Measurements from ENCODE around the gene WDR90. TPM values are rescaled to one million over a fixed set of nuclear protein-coding genes. Genes with fewer than 3 reads are reported as not detected.
A peak's percentile ranks its signal among the peaks of the same experiment; 100 is the strongest.

Gene WDR90
- total RNA-seq, 4 donors from 2014 or later: 29.8 to 154 (median 73.6) TPM

DNA sequence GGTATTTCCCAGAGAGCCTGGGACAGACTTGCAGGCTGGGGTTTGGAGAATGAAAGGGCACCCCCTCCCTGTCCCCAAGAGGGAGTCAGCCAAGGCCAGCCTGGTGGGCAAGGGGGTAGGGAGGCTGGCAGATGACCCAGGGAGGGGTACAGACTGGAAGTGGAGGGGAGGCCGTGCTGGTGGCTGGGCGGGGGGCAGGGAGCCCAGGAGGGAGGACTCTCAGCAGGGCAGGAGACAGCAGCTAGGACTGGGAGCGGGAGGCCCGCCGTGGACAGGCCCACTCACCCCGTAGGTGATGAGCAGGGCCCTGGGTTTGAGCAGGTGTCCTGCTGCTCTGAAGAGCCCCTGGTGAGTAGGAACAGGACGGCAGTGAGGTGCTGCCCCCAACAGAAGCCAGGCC is 14.2 kb upstream of the WDR90 start:
- DNase-seq: no peak
- no peak overlapping the region for H3K27ac ChIP-seq
- TF ChIP-seq, protein P1, sequence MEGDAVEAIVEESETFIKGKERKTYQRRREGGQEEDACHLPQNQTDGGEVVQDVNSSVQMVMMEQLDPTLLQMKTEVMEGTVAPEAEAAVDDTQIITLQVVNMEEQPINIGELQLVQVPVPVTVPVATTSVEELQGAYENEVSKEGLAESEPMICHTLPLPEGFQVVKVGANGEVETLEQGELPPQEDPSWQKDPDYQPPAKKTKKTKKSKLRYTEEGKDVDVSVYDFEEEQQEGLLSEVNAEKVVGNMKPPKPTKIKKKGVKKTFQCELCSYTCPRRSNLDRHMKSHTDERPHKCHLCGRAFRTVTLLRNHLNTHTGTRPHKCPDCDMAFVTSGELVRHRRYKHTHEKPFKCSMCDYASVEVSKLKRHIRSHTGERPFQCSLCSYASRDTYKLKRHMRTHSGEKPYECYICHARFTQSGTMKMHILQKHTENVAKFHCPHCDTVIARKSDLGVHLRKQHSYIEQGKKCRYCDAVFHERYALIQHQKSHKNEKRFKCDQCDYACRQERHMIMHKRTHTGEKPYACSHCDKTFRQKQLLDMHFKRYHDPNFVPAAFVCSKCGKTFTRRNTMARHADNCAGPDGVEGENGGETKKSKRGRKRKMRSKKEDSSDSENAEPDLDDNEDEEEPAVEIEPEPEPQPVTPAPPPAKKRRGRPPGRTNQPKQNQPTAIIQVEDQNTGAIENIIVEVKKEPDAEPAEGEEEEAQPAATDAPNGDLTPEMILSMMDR (IDR thresholded peaks at IDR 0.05): no peak
- TF ChIP-seq POLR2A (IDR thresholded peaks at IDR 0.05): no peak
- H3K27me3 ChIP-seq: no peaks in the 10 kb centered on the region
- H3K4me3 ChIP-seq: peak overlapping the region in 2 of 4 donors; percentile 60 to 95
- H3K9me3 ChIP-seq: no peaks in the 10 kb centered on the region
- H3K36me3 ChIP-seq: peaks cover 0 to 13% (median 0%) of the 10 kb centered on the region in 3 donors
- peaks cover 0 to 31% (median 16%) of the 10 kb centered on the region in 4 donors for H3K4me1 ChIP-seq

GRCh38 chr16:635573-636205 is 13.5 kb upstream of the WDR90 start:
- DNase-seq: no peak
- H3K27me3 ChIP-seq: no peaks in the 10 kb centered on the region
- peaks cover 0 to 13% (median 0%) of the 10 kb centered on the region in 3 donors for H3K36me3 ChIP-seq
- peak overlapping the region; percentile 60 to 96 (median 88) for H3K4me3 ChIP-seq
- H3K27ac ChIP-seq: peak overlapping the region; percentile 87 to 98 (median 92)
- H3K4me1 ChIP-seq: peaks cover 0 to 25% (median 15%) of the 10 kb centered on the region in 4 donors
- no peaks in the 10 kb centered on the region for H3K9me3 ChIP-seq
- no peak for TF ChIP-seq POLR2A (IDR thresholded peaks at IDR 0.05)
- TF ChIP-seq, protein P1 (IDR thresholded peaks at IDR 0.05): no peak

DNA sequence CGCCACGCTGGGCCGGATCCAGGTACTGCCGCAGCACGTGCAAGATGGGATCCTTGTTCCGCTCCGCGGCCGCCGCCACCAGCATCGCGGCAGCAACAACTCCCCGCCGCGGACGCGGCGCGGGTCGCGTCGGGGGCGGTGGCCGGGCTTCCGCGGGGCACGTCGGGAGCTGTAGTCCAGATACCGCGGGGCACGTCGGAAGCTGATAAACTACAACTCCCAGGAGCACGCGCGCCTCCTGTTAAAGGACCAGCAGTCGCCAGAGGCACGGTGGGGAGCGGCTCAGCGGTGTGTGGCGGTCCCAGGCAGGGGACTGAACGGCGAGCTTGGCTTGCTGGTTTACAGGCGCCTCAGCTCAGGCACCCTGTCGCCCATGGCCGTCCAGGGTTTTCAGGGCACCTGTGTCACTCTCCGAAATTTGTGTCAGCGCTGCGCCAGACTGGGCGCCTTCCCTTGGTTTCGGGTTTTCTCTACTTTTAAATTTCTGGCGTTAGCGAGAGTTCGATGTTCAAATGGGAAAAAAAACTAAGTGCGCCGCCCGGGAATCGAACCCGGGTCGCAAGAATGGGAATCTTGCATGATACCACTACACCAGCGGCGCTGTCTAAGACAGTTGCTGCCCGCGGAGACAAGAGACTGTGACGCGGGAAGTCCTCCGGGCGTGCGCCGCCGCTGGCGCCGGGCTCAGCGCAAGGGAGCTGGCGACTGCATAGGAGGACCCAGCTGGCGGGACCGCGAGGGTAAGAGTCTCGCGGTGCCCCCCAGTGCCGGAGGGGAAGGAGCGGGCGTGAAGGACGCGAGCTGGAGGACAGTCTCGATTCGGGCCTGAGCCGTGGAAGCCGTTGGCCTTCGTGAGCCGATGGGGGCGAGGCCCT is 12.7 kb upstream of the WDR90 start, which contains the start of gene METTL26:
Gene METTL26, minus strand, starts transcription at position 100 of the 875 bp plus-strand sequence. Its CDS starts 15 bp downstream, at position 85.
- Histone ChIP-seq H3K4me1 (peaks cover 0 to 21% (median 12%) of the 10 kb centered on the region in 4 donors), H3K36me3 (peaks cover 0 to 13% (median 0%) of the 10 kb centered on the region in 3 donors), H3K27ac (peak within 1 kb of the TSS; percentile 87 to 98 (median 92)), H3K27me3 (no peaks in the 10 kb centered on the region), H3K9me3 (no peaks in the 10 kb centered on the region), H3K4me3 (peak within 1 kb of the TSS; percentile 60 to 96 (median 88))
- peak; percentile 55 to 61 for TF ChIP-seq POLR2A (IDR thresholded peaks at IDR 0.05)
- TF ChIP-seq, protein P1 (IDR thresholded peaks at IDR 0.05): peak in 3 of 6 experiments; percentile 23 to 49 (median 39)
- DNase-seq: peak; percentile 96 to 98 (median 97)

DNA sequence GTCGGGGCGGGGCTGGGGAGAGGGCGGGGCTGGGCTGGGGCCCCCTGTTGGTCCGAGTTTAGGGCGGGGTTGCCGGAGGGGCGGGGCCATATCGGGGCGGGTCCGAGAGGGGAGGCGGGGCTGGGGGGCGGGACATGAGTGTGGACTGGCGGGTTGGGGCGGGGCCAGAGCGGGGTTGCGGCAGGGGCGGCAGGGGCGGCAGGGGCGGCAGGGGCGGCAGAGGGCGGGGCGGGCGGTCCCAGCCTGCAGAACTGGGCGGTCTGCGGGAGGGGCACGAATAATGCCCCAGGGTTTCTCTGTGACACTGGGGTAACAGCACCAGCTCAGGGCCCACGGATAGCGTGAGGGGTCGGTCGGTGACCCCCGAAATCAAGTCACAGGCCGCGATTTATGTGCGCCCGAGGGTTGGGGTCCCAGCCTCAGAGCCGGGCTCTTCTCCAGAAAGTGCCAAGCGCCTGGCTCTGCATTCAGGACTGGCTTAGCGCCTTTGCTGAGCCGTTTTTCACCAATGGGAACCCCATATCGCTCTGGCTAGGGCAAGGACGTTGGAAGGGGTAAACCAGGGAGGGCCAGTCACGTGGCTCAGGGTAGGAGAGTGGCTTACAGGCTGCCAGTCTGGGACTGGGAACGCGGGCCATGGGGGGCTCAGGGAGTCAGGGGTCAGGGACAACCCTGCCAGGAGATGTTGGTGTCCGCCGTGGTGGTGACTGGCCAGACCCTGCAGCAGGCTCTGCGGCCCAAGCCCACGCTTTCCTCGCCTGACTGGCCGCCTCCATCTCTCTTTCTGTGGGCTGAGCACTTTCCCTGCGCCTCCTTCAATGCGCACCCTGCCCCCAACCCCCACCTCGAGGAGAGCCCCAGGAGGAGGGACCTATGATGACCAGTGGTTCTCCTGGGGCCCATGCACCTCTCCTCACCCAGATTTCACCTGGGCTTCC is 11.8 kb upstream of the WDR90 start:
- Histone ChIP-seq H3K4me3 (peak overlapping the region; percentile 60 to 96 (median 88)), H3K4me1 (peaks cover 0 to 22% (median 12%) of the 10 kb centered on the region in 4 donors), H3K36me3 (peaks cover 0 to 13% (median 0%) of the 10 kb centered on the region in 3 donors), H3K9me3 (no peaks in the 10 kb centered on the region), H3K27me3 (no peaks in the 10 kb centered on the region), H3K27ac (peak overlapping the region; percentile 87 to 98 (median 92))
- TF ChIP-seq POLR2A (IDR thresholded peaks at IDR 0.05): no peak
- TF ChIP-seq, protein P1 (IDR thresholded peaks at IDR 0.05): no peak
- DNase-seq: peak in 2 of 3 donors; percentile 92 to 95
